Measurements from ENCODE around the gene LTF. TPM values are rescaled to one million over a fixed set of nuclear protein-coding genes. Genes with fewer than 3 reads are reported as not detected.

LTF gene
- polyA plus RNA-seq, 1 donor from 2014 or later: not detected

DNA sequence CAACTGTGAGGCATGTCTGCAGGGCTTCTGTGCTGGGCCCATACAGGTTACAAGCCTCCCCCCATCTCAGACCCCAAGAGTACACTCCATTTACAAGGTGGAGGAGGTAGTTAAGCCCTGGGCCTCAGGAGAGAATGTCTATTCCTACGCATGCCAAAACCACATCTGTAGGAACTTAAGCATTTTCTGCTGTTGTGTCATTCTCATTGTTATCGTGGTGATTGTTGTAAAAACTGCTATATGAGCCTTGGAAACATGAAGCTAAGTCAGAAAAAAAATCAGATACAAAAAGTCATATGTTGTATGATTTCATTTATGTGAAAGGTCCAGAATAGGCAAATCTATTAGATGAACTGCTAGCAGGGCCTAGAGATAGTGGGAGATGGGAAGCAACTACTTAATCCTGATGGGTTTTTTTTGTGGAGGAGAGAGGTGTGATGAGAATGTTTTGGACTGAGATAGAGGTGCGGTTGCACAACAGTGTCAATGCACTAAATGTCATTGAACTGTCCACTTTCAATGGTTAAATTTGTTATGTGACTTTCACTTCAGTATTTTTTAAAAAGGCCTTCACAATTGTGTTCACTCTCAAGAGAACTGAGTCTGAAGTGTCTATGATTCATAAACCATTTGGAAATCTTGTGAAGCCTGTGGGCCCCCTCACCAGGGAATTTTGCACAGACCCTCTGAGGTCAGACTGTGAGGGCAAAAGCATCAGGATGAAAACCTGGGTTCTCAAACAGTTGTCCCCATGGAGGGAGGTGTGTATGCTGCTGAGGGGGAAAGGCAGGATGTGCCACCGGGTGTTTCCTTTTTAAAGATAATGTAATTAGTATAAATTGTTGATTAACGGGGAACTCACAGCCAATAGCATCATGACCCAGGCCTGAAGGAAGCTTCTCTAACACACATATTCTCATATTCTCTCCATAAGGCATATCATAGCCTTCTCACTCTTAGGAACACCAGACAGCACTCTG is 36.2 kb upstream of the LTF start:
- Histone ChIP-seq H3K4me3 (ENCODE audit: low read length) (no peak overlapping the region), H4K20me1 (ENCODE audit: insufficient read depth) (no peaks in the 10 kb centered on the region), H3K9me3 (ENCODE audit: low read length) (no peaks in the 10 kb centered on the region), H3K9me2 (ENCODE audit: insufficient read depth, low read length) (no peaks in the 10 kb centered on the region), H3K27ac (ENCODE audit: low read length) (no peak overlapping the region), H3K9ac (ENCODE audit: low read length) (no peak overlapping the region), H3K79me2 (replicated peaks; ENCODE audit: insufficient read depth, low read length) (no peaks in the 10 kb centered on the region), H3K4me2 (ENCODE audit: low read length) (no peak overlapping the region), H3F3A (ENCODE audit: insufficient read depth, low read length, poor library complexity, severe bottlenecking) (no peaks in the 10 kb centered on the region), H3K27me3 (ENCODE audit: insufficient read depth, low read depth, low read length) (no peaks in the 10 kb centered on the region), H2AFZ (ENCODE audit: low read depth, low read length) (no peak overlapping the region), H3K36me3 (ENCODE audit: insufficient read depth, low read length) (no peaks in the 10 kb centered on the region)
- TF ChIP-seq, protein P1, sequence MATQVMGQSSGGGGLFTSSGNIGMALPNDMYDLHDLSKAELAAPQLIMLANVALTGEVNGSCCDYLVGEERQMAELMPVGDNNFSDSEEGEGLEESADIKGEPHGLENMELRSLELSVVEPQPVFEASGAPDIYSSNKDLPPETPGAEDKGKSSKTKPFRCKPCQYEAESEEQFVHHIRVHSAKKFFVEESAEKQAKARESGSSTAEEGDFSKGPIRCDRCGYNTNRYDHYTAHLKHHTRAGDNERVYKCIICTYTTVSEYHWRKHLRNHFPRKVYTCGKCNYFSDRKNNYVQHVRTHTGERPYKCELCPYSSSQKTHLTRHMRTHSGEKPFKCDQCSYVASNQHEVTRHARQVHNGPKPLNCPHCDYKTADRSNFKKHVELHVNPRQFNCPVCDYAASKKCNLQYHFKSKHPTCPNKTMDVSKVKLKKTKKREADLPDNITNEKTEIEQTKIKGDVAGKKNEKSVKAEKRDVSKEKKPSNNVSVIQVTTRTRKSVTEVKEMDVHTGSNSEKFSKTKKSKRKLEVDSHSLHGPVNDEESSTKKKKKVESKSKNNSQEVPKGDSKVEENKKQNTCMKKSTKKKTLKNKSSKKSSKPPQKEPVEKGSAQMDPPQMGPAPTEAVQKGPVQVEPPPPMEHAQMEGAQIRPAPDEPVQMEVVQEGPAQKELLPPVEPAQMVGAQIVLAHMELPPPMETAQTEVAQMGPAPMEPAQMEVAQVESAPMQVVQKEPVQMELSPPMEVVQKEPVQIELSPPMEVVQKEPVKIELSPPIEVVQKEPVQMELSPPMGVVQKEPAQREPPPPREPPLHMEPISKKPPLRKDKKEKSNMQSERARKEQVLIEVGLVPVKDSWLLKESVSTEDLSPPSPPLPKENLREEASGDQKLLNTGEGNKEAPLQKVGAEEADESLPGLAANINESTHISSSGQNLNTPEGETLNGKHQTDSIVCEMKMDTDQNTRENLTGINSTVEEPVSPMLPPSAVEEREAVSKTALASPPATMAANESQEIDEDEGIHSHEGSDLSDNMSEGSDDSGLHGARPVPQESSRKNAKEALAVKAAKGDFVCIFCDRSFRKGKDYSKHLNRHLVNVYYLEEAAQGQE (IDR thresholded peaks at IDR 0.05; ENCODE audit: borderline replicate concordance): no peak
- TF ChIP-seq, protein P2, sequence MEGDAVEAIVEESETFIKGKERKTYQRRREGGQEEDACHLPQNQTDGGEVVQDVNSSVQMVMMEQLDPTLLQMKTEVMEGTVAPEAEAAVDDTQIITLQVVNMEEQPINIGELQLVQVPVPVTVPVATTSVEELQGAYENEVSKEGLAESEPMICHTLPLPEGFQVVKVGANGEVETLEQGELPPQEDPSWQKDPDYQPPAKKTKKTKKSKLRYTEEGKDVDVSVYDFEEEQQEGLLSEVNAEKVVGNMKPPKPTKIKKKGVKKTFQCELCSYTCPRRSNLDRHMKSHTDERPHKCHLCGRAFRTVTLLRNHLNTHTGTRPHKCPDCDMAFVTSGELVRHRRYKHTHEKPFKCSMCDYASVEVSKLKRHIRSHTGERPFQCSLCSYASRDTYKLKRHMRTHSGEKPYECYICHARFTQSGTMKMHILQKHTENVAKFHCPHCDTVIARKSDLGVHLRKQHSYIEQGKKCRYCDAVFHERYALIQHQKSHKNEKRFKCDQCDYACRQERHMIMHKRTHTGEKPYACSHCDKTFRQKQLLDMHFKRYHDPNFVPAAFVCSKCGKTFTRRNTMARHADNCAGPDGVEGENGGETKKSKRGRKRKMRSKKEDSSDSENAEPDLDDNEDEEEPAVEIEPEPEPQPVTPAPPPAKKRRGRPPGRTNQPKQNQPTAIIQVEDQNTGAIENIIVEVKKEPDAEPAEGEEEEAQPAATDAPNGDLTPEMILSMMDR (IDR thresholded peaks at IDR 0.05; ENCODE audit: poor library complexity, severe bottlenecking): no peak
- TF ChIP-seq SMC3 (conservative IDR thresholded peaks at IDR 0.05; ENCODE audit: poor library complexity) (no peak), EP300 (conservative IDR thresholded peaks at IDR 0.05; ENCODE audit: poor library complexity, severe bottlenecking) (no peak), POLR2AphosphoS5 (IDR thresholded peaks at IDR 0.05) (no peak), MXI1 (conservative IDR thresholded peaks at IDR 0.05; ENCODE audit: poor library complexity, severe bottlenecking) (no peak), TAF1 (IDR thresholded peaks at IDR 0.05; ENCODE audit: low read depth) (no peak), EZH2 (IDR thresholded peaks at IDR 0.05; ENCODE audit: borderline replicate concordance, insufficient read depth, low read length, poor library complexity, severe bottlenecking) (no peak), RAD21 (conservative IDR thresholded peaks at IDR 0.05) (no peak)

DNA sequence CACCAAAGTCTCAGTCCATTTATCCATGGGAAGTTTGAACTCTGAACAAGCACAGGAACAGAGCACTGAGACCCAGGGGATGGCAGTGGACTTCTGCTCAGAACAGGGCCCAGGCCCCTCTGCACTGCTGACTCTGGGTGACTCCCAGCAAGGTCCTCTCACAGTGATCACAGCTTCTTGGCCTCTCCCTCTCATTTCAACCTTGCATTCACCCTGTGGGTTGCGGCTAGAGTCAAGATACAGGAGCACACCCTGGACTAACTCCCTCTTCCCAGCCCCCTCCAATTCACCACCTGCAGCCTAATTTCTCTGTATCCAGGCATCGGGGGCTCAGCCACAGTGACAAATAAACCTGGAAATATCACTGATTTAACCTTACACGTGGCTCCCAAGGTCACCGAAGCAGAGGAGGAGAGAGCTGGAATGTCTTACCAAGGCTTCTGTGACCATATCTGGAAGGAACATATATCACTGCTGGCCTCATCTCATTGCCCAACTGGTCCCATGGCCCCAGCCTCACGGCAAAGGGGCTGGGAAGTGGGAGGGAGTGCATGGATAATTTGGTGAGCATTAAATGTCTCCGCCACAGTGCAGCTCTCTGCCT is 34.3 kb upstream of the LTF start:
- Histone ChIP-seq H3K9me2 (ENCODE audit: insufficient read depth, low read length) (no peaks in the 10 kb centered on the region), H3K27me3 (ENCODE audit: insufficient read depth, low read depth, low read length) (no peaks in the 10 kb centered on the region), H2AFZ (ENCODE audit: low read depth, low read length) (no peak overlapping the region), H3K27ac (ENCODE audit: low read length) (no peak overlapping the region), H3K4me2 (ENCODE audit: low read length) (no peak overlapping the region), H3K36me3 (ENCODE audit: insufficient read depth, low read length) (no peaks in the 10 kb centered on the region), H3F3A (ENCODE audit: insufficient read depth, low read length, poor library complexity, severe bottlenecking) (no peaks in the 10 kb centered on the region), H3K9ac (ENCODE audit: low read length) (no peak overlapping the region), H3K9me3 (ENCODE audit: low read length) (no peaks in the 10 kb centered on the region), H4K20me1 (ENCODE audit: insufficient read depth) (no peaks in the 10 kb centered on the region), H3K4me3 (ENCODE audit: low read length) (no peak overlapping the region), H3K79me2 (replicated peaks; ENCODE audit: insufficient read depth, low read length) (no peaks in the 10 kb centered on the region)
- TF ChIP-seq TAF1 (IDR thresholded peaks at IDR 0.05; ENCODE audit: low read depth) (no peak), EZH2 (IDR thresholded peaks at IDR 0.05; ENCODE audit: borderline replicate concordance, insufficient read depth, low read length, poor library complexity, severe bottlenecking) (no peak), RAD21 (conservative IDR thresholded peaks at IDR 0.05) (no peak), EP300 (conservative IDR thresholded peaks at IDR 0.05; ENCODE audit: poor library complexity, severe bottlenecking) (no peak), POLR2AphosphoS5 (IDR thresholded peaks at IDR 0.05) (no peak), MXI1 (conservative IDR thresholded peaks at IDR 0.05; ENCODE audit: poor library complexity, severe bottlenecking) (no peak), SMC3 (conservative IDR thresholded peaks at IDR 0.05; ENCODE audit: poor library complexity) (no peak)
- TF ChIP-seq, protein P1 (IDR thresholded peaks at IDR 0.05; ENCODE audit: borderline replicate concordance): no peak
- TF ChIP-seq, protein P2 (IDR thresholded peaks at IDR 0.05; ENCODE audit: poor library complexity, severe bottlenecking): no peak
